Measurements from ENCODE around the gene PROC.
A peak's percentile ranks its signal among the peaks of the same experiment; 100 is the strongest.

- TF ChIP-seq CHD1 (IDR thresholded peaks at IDR 0.05; ENCODE audit: low read depth, low read length), result no peak
- TF ChIP-seq, protein P1, sequence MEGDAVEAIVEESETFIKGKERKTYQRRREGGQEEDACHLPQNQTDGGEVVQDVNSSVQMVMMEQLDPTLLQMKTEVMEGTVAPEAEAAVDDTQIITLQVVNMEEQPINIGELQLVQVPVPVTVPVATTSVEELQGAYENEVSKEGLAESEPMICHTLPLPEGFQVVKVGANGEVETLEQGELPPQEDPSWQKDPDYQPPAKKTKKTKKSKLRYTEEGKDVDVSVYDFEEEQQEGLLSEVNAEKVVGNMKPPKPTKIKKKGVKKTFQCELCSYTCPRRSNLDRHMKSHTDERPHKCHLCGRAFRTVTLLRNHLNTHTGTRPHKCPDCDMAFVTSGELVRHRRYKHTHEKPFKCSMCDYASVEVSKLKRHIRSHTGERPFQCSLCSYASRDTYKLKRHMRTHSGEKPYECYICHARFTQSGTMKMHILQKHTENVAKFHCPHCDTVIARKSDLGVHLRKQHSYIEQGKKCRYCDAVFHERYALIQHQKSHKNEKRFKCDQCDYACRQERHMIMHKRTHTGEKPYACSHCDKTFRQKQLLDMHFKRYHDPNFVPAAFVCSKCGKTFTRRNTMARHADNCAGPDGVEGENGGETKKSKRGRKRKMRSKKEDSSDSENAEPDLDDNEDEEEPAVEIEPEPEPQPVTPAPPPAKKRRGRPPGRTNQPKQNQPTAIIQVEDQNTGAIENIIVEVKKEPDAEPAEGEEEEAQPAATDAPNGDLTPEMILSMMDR (conservative IDR thresholded peaks at IDR 0.05; ENCODE audit: low read depth, low read length), result no peak
- TF ChIP-seq POLR2A (IDR thresholded peaks at IDR 0.05; ENCODE audit: low read depth, low read length), result no peak
- TF ChIP-seq MXI1 (IDR thresholded peaks at IDR 0.05; ENCODE audit: borderline replicate concordance, low read depth, low read length), result no peak
- TF ChIP-seq RCOR1 (IDR thresholded peaks at IDR 0.05; ENCODE audit: insufficient replicate concordance, low read length), result no peak
- TF ChIP-seq FOS (IDR thresholded peaks at IDR 0.05; ENCODE audit: low read depth, low read length), result no peak
- TF ChIP-seq CEBPB (IDR thresholded peaks at IDR 0.05; ENCODE audit: low read depth, low read length), result peak; percentile 66
Measured at GRCh38 chr2:127411653-127412369, 6.4 kb upstream of the PROC start.

All from IMR-90 (cell line).